ENCODE results near the gene RFX7.

Gene RFX7

DNA sequence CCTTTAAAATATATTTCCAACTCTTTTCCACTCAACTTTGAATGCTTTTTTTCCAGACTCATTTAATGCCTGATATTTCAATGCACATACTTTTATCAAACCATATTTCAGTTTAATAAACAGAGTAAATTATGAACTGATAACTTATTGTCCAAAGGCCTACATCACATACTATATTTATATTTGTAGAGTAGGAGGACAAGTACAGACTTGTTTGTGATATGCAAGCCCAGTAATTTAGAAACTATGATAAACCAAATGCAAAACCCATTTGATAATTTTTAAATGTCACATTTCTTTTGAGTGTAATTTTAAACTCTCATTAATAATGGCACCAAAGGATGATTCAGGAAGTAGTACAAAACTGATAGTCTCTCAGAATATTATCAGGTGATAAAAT lies 3.3 kb downstream of the RFX7 start:
- no peak overlapping the region for H3K4me3 ChIP-seq (ENCODE audit: low read depth, low read length)
- TF ChIP-seq, protein P1, sequence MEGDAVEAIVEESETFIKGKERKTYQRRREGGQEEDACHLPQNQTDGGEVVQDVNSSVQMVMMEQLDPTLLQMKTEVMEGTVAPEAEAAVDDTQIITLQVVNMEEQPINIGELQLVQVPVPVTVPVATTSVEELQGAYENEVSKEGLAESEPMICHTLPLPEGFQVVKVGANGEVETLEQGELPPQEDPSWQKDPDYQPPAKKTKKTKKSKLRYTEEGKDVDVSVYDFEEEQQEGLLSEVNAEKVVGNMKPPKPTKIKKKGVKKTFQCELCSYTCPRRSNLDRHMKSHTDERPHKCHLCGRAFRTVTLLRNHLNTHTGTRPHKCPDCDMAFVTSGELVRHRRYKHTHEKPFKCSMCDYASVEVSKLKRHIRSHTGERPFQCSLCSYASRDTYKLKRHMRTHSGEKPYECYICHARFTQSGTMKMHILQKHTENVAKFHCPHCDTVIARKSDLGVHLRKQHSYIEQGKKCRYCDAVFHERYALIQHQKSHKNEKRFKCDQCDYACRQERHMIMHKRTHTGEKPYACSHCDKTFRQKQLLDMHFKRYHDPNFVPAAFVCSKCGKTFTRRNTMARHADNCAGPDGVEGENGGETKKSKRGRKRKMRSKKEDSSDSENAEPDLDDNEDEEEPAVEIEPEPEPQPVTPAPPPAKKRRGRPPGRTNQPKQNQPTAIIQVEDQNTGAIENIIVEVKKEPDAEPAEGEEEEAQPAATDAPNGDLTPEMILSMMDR (IDR thresholded peaks at IDR 0.05; ENCODE audit: low read depth, low read length), result no peak
- TF ChIP-seq, protein P2, sequence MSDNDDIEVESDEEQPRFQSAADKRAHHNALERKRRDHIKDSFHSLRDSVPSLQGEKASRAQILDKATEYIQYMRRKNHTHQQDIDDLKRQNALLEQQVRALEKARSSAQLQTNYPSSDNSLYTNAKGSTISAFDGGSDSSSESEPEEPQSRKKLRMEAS (IDR thresholded peaks at IDR 0.05; ENCODE audit: low read depth, low read length), result no peak
- no peak for DNase-seq (ENCODE audit: low read depth)

DNA sequence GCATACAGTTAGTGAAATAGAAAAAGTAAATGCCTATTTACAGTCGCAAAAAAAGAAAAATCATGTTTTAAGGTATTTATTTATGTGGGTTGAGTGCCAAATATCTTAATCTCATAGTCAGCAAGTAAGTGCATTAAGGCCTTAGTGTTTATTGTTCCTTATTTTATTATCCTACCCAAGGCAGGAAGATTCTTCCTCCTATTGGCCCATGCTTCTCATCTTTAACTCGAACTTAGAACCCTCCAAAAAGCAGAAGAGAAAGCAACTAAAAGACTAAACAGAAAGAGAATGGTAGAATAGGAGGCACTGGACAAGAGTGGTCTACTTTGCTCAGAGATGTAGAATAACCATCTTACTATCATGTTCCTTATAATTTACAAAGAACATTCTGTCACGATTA lies 7.5 kb downstream of the RFX7 start:
- DNase-seq (ENCODE audit: low read depth), result peak; percentile 7

DNA sequence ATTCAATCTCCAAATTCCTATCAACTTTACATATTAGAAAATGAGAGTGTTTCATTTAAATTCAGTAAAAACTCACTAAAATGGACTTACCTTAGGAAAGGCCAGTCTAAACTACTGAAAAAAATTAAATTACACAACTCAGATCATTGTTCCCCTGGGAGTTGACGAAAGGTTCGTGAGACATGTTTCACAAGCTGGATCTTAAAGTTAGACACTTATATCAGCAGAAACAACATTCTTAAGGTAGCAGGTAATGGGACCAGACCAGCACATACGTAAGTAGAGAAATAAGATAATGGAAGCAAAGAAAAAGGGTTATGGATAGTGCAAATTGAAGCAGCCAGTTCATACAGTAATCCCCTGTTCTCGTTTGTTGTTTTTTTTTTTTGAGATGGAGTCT lies 8.9 kb downstream of the RFX7 start:
- peak; percentile 46 for DNase-seq (ENCODE audit: low read depth)

More for the DNA sequence above, 7.5 kb downstream of the RFX7 start:
- TF ChIP-seq MYC (IDR thresholded peaks at IDR 0.05; ENCODE audit: low read depth, low read length), result no peak
- TF ChIP-seq, protein P2 (IDR thresholded peaks at IDR 0.05; ENCODE audit: low read depth, low read length), result no peak
- no peak for TF ChIP-seq POLR2A (IDR thresholded peaks at IDR 0.05; ENCODE audit: extremely low read depth, insufficient read length)
- TF ChIP-seq, protein P1 (IDR thresholded peaks at IDR 0.05; ENCODE audit: low read depth, low read length), result no peak
- no peak overlapping the region for H3K4me3 ChIP-seq (ENCODE audit: low read depth, low read length)

DNA sequence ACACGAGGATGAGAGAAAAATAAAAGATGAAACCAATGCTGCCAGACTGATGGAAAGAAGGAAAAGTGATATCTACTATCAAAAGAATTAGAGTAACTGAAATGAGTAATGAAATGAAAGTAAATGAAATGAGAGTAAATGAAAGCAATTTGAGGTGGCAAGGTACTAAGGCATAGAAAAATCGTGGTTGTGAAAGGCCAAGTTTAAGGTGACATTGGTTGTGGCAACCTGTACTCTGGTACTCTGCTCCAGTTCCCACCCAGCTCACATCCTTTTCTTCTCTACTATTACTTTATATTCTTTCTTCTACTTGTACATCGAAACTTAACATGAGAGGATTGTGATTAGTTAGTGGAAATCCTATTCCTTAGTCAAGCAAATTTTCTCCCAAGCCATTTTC lies 10.1 kb downstream of the RFX7 start:
- no peak overlapping the region for H3K4me3 ChIP-seq (ENCODE audit: low read depth, low read length)
- no peak for DNase-seq (ENCODE audit: low read depth)
- TF ChIP-seq MYC (IDR thresholded peaks at IDR 0.05; ENCODE audit: low read depth, low read length) (no peak), POLR2A (IDR thresholded peaks at IDR 0.05; ENCODE audit: extremely low read depth, insufficient read length) (no peak)
- TF ChIP-seq, protein P1 (IDR thresholded peaks at IDR 0.05; ENCODE audit: low read depth, low read length), result no peak
- TF ChIP-seq, protein P2 (IDR thresholded peaks at IDR 0.05; ENCODE audit: low read depth, low read length), result no peak

More for the DNA sequence above, 8.9 kb downstream of the RFX7 start:
- TF ChIP-seq POLR2A (IDR thresholded peaks at IDR 0.05; ENCODE audit: extremely low read depth, insufficient read length), result no peak
- TF ChIP-seq MYC (IDR thresholded peaks at IDR 0.05; ENCODE audit: low read depth, low read length), result no peak
- TF ChIP-seq, protein P2 (IDR thresholded peaks at IDR 0.05; ENCODE audit: low read depth, low read length), result no peak
- TF ChIP-seq, protein P1 (IDR thresholded peaks at IDR 0.05; ENCODE audit: low read depth, low read length), result no peak
- H3K4me3 ChIP-seq (ENCODE audit: low read depth, low read length), result no peak overlapping the region

DNA sequence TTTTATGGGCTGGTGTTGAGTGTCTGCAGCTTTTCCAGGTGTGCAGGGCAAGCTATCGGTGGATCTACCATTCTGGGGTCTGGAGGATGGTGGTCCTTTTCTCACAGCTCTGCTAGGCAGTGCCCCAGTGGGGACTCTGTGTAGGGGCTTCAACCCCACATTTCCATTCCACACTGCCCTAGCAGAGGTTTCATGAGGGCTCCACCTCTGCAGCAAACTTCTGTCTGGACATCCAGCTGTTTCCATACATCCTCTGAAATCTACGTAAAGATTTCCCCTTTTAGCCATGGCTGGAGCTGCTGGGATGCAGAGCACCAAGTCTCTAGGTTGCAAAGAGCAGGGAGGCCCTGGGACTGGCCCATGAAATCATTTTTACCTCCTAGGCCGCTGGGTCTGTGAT lies 11.6 kb downstream of the RFX7 start:
- H3K4me3 ChIP-seq (ENCODE audit: low read depth, low read length), result no peak overlapping the region
- peak; percentile 12 for DNase-seq (ENCODE audit: low read depth)
- TF ChIP-seq, protein P2 (IDR thresholded peaks at IDR 0.05; ENCODE audit: low read depth, low read length), result no peak
- no peak for TF ChIP-seq MYC (IDR thresholded peaks at IDR 0.05; ENCODE audit: low read depth, low read length)
- TF ChIP-seq, protein P1 (IDR thresholded peaks at IDR 0.05; ENCODE audit: low read depth, low read length), result no peak
- TF ChIP-seq POLR2A (IDR thresholded peaks at IDR 0.05; ENCODE audit: extremely low read depth, insufficient read length), result no peak

DNA sequence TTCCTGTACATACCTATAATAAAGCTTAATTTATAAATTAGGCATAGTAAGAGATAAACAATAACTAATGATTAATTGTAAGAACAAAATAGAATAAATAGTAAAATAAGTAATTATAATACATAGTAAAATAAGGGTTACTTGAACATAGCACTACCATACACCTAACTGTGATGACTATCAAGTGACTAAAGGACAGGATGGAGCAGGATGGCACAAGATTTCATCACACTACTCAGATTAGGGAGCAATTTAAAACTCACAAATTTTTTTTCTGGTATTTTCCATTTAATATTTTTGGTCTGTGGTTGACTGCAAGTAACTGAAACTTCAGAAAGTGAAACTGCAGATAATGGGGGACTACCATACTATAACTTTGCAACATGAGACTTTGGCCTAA lies 14.8 kb downstream of the RFX7 start:
- no peak for DNase-seq (ENCODE audit: low read depth)
- H3K4me3 ChIP-seq (ENCODE audit: low read depth, low read length), result no peak overlapping the region

More for the DNA sequence above, 14.8 kb downstream of the RFX7 start:
- no peak for TF ChIP-seq MYC (IDR thresholded peaks at IDR 0.05; ENCODE audit: low read depth, low read length)
- TF ChIP-seq, protein P2 (IDR thresholded peaks at IDR 0.05; ENCODE audit: low read depth, low read length), result no peak
- TF ChIP-seq, protein P1 (IDR thresholded peaks at IDR 0.05; ENCODE audit: low read depth, low read length), result no peak
- no peak for TF ChIP-seq POLR2A (IDR thresholded peaks at IDR 0.05; ENCODE audit: extremely low read depth, insufficient read length)

Measured in NB4 (cell line).